Prostate gland (tissue), 2 donors: ENCODE measurements around the gene ERN1.

Experiments used
- CTCF ChIP-seq, 4 experiments: fragments of 200-600 bp in 2 of 4; fragments of 450-650 bp in 2 of 4; sonication (generic) in 2 of 4; IDR thresholded peaks; 1 replicate in 3 of 4; 2 replicates in 1 of 4; pipeline ENCODE4 v1.5.1; 2016 to 2019; ENCODE audit warnings: antibody characterized with exemption in 4 of 4, mild to moderate bottlenecking in 2 of 4, moderate library complexity in 2 of 4
- POLR2AphosphoS5 ChIP-seq: sonication (generic); formaldehyde crosslinking; IDR thresholded peaks from one replicate; pipeline ENCODE4 v1.6.1; 2017; ENCODE audit warnings: antibody characterized with exemption

GRCh38 chr17:64024781-64025731 is 104.9 kb downstream of the ERN1 start:
- TF ChIP-seq CTCF (IDR thresholded peaks at IDR 0.05), result no peak
- TF ChIP-seq POLR2AphosphoS5, result no peak
